Measurements from ENCODE around the gene WASL.

WASL gene

DNA sequence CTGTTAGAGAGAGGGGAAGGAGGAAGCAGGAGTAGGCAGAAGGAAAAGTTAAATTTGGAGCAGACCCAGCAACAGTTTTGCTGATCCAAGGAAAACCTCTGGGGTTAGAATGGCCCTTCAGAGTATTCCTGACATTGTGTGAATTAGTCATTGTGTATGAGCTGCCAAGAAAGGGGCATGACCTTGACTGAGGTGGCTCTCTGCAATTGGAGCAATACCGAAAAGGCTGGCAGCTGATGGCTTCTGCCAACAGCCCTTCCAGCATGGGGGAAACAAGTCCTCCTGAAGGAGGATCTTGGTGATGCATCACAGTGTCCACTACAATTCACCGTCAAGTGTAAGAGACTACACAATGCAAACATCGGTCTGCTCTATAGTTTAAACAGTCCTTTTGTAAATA lies 20.6 kb upstream of the WASL start:
- H3K36me3 ChIP-seq (ENCODE audit: insufficient read depth, low read length): no peaks in the 10 kb centered on the region
- H3K27me3 ChIP-seq (ENCODE audit: insufficient read depth, low read length): no peaks in the 10 kb centered on the region
- peaks cover 28% of the 10 kb centered on the region for H3K4me1 ChIP-seq (ENCODE audit: control insufficient read depth, insufficient read depth, low read length, unreplicated experiment)
- no peak overlapping the region for H2AFZ ChIP-seq (ENCODE audit: low read length, unreplicated experiment)
- peak overlapping the region; percentile 29 for H3K27ac ChIP-seq (ENCODE audit: low read depth, low read length)
- no peak overlapping the region for H3K4me3 ChIP-seq (ENCODE audit: low read depth, low read length)
- H3K79me2 ChIP-seq (ENCODE audit: control insufficient read depth, insufficient read depth, low read length, unreplicated experiment): no peaks in the 10 kb centered on the region

DNA sequence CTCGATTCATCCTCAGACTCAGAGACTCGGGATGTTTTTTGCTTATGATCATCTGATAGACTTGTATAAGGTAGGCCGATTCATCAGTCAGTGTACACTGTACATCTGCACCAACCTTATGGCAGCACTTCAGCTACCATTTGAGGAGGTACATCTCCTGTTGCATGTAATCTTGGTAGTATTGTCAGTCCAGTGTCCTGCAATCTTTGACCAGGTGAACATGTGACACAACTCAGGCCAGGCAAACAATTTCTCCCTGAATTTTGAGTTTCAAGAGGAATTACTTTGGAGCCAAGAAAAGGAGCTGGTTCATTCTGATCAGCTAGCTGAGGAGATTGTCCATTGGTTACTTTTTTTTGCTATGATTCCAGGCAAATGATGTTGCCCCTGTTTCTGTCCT lies 19.7 kb upstream of the WASL start:
- Histone ChIP-seq H3K4me3 (ENCODE audit: low read depth, low read length) (no peak overlapping the region), H2AFZ (ENCODE audit: low read length, unreplicated experiment) (no peak overlapping the region), H3K27me3 (ENCODE audit: insufficient read depth, low read length) (no peaks in the 10 kb centered on the region), H3K36me3 (ENCODE audit: insufficient read depth, low read length) (no peaks in the 10 kb centered on the region), H3K27ac (ENCODE audit: low read depth, low read length) (no peak overlapping the region), H3K4me1 (ENCODE audit: control insufficient read depth, insufficient read depth, low read length, unreplicated experiment) (peaks cover 25% of the 10 kb centered on the region), H3K79me2 (ENCODE audit: control insufficient read depth, insufficient read depth, low read length, unreplicated experiment) (no peaks in the 10 kb centered on the region)

DNA sequence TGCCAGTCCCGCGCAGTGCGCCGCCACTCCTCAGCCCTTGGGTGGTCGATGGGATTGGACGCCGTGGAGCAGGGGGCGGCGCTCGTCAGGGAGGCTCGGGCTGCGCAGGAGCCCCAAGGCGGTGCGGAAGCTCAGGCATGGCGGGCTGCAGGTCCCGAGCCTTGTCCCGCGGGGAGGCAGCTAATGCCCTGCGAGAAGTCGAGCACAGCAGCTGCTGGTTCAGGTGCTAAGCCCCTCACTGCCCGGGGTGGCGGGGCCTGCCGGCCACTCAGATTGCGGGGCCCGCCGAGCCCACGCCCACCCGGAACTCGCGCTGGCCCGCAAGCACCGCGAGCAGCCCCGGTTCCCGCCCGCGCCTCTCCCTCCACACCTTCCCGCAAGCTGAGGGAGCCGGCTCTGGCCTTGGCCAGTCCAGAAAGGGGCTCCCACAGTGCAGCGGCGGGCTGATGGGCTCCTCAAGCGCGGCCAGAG lies 14.4 kb upstream of the WASL start:
- H3K4me1 ChIP-seq (ENCODE audit: control insufficient read depth, insufficient read depth, low read length, unreplicated experiment): peaks cover 7% of the 10 kb centered on the region
- H3K27me3 ChIP-seq (ENCODE audit: insufficient read depth, low read length): no peaks in the 10 kb centered on the region
- no peaks in the 10 kb centered on the region for H3K36me3 ChIP-seq (ENCODE audit: insufficient read depth, low read length)
- H3K4me3 ChIP-seq (ENCODE audit: low read depth, low read length): no peak overlapping the region
- H3K79me2 ChIP-seq (ENCODE audit: control insufficient read depth, insufficient read depth, low read length, unreplicated experiment): no peaks in the 10 kb centered on the region
- H2AFZ ChIP-seq (ENCODE audit: low read length, unreplicated experiment): no peak overlapping the region
- no peak overlapping the region for H3K27ac ChIP-seq (ENCODE audit: low read depth, low read length)

DNA sequence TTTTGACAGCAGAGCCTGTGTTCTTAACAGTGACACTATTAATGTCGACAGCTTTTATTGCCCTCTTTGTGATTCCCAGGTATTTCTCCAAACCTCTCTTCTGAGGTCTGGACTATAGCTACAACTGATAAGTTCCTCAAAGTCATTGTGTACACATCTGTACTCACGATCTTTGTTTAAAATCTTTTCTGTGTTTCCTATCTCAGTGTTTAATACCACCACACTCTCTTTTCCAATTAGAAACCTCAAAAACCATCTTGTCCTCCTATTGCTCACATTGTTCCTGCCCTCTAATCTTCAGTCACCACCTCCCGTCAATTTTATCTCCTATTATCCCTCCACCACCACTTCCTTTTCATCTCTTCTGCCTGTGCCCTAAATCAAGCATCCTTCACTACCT lies 12.9 kb upstream of the WASL start:
- Histone ChIP-seq H3K27ac (ENCODE audit: low read depth, low read length) (no peak overlapping the region), H3K79me2 (ENCODE audit: control insufficient read depth, insufficient read depth, low read length, unreplicated experiment) (no peaks in the 10 kb centered on the region), H3K4me3 (ENCODE audit: low read depth, low read length) (no peak overlapping the region), H3K36me3 (ENCODE audit: insufficient read depth, low read length) (no peaks in the 10 kb centered on the region), H2AFZ (ENCODE audit: low read length, unreplicated experiment) (no peak overlapping the region), H3K27me3 (ENCODE audit: insufficient read depth, low read length) (no peaks in the 10 kb centered on the region), H3K4me1 (ENCODE audit: control insufficient read depth, insufficient read depth, low read length, unreplicated experiment) (peaks cover 19% of the 10 kb centered on the region)

DNA sequence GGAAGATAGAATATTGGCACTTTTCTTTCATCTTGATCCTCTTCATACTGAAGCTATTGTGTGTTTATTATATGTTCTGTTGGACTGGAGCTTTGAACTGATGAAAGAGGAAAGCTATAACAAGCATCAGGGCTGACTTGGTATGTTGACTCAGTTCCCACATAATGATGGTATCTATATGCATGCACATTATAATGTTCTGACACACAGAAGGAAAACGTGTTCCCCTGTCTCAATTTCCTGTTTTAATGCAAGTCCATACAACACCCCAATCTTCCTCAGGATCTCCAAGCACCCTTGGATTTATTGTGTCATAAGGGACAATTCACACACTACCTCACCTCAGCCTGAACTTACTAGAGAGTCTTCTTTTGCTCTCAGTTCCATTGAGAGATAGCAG lies 8.3 kb upstream of the WASL start:
- peaks cover 34% of the 10 kb centered on the region for H3K4me1 ChIP-seq (ENCODE audit: control insufficient read depth, insufficient read depth, low read length, unreplicated experiment)
- H3K4me3 ChIP-seq (ENCODE audit: low read depth, low read length): no peak overlapping the region
- H3K79me2 ChIP-seq (ENCODE audit: control insufficient read depth, insufficient read depth, low read length, unreplicated experiment): no peaks in the 10 kb centered on the region
- H3K36me3 ChIP-seq (ENCODE audit: insufficient read depth, low read length): no peaks in the 10 kb centered on the region
- no peak overlapping the region for H3K27ac ChIP-seq (ENCODE audit: low read depth, low read length)
- H2AFZ ChIP-seq (ENCODE audit: low read length, unreplicated experiment): no peak overlapping the region
- no peaks in the 10 kb centered on the region for H3K27me3 ChIP-seq (ENCODE audit: insufficient read depth, low read length)

DNA sequence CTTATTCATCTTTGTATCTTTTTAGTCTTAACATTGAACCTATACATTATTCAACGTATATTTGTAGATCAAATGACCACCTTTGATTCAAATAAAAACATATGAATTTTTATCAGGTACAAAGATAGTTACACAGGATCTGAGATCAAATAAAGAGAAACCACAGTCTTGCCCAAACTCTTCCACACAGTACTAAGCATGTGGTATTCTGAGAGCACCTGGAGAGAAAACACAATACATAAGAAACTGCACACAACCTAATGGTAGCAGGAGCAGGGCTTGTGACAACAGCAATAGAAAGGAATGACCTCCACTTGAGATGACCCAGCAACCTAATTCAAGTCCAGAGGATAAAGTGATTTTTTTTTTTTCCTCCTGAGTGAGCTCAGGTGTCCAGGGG lies 6.5 kb upstream of the WASL start:
- Histone ChIP-seq H3K27ac (ENCODE audit: low read depth, low read length) (no peak overlapping the region), H3K4me1 (ENCODE audit: control insufficient read depth, insufficient read depth, low read length, unreplicated experiment) (peaks cover 48% of the 10 kb centered on the region), H3K36me3 (ENCODE audit: insufficient read depth, low read length) (no peaks in the 10 kb centered on the region), H3K27me3 (ENCODE audit: insufficient read depth, low read length) (no peaks in the 10 kb centered on the region), H3K79me2 (ENCODE audit: control insufficient read depth, insufficient read depth, low read length, unreplicated experiment) (peaks cover 3% of the 10 kb centered on the region), H3K4me3 (ENCODE audit: low read depth, low read length) (no peak overlapping the region), H2AFZ (ENCODE audit: low read length, unreplicated experiment) (no peak overlapping the region)

DNA sequence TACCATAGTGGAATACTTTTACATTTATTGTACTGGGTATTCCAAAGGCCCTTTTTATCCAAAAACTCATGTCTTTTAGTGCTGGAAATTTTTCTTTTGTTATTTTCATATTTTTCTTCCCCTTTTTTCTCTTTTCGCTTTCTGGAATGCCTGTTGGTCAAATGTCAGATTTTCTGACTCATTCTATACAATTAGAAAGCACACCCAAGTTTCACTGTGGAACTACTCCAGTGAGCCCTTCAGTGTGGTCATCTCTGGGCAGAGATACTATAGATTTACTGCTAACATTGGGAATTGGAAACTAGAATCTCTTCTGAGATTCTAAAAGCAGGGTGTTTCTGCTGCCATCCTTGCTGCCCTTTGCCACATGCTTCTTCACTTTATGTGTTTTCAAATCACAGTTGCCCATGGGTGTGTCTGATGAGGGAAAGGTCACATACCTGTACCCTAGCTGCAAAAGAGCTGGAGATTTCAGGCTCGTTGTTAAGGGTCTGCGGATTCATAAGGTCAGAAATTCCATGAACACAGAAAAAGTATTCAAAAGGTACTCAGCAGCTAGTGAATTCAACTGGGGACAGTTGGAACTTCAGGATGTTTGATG lies 5.6 kb upstream of the WASL start:
- Histone ChIP-seq H3K27ac (ENCODE audit: low read depth, low read length) (no peak overlapping the region), H3K4me1 (ENCODE audit: control insufficient read depth, insufficient read depth, low read length, unreplicated experiment) (peaks cover 48% of the 10 kb centered on the region), H3K79me2 (ENCODE audit: control insufficient read depth, insufficient read depth, low read length, unreplicated experiment) (peaks cover 6% of the 10 kb centered on the region), H2AFZ (ENCODE audit: low read length, unreplicated experiment) (no peak overlapping the region), H3K4me3 (ENCODE audit: low read depth, low read length) (no peak overlapping the region), H3K36me3 (ENCODE audit: insufficient read depth, low read length) (no peaks in the 10 kb centered on the region), H3K27me3 (ENCODE audit: insufficient read depth, low read length) (no peaks in the 10 kb centered on the region)

DNA sequence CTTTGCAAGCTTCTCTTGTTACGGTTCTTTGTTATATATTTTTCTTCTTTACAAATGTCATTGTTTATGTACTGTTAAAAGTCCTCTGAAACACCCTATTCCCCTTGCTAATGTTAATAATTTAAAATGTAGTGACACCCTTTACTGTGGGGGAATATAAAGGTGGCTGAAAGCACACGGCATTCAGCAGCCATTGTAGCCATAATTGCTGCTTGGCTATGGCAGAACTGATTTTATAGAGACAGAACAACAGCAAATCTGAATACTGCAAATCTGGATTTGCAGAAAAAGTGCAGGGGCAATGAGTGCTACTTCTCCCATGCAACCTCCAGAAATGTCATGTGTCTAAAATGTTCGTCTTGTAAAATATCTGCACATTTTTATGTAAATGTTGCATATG lies 3.7 kb upstream of the WASL start:
- no peak overlapping the region for H2AFZ ChIP-seq (ENCODE audit: low read length, unreplicated experiment)
- H3K27me3 ChIP-seq (ENCODE audit: insufficient read depth, low read length): no peaks in the 10 kb centered on the region
- peaks cover 34% of the 10 kb centered on the region for H3K4me1 ChIP-seq (ENCODE audit: control insufficient read depth, insufficient read depth, low read length, unreplicated experiment)
- H3K36me3 ChIP-seq (ENCODE audit: insufficient read depth, low read length): no peaks in the 10 kb centered on the region
- H3K4me3 ChIP-seq (ENCODE audit: low read depth, low read length): no peak overlapping the region
- H3K79me2 ChIP-seq (ENCODE audit: control insufficient read depth, insufficient read depth, low read length, unreplicated experiment): peaks cover 17% of the 10 kb centered on the region
- no peak overlapping the region for H3K27ac ChIP-seq (ENCODE audit: low read depth, low read length)

DNA sequence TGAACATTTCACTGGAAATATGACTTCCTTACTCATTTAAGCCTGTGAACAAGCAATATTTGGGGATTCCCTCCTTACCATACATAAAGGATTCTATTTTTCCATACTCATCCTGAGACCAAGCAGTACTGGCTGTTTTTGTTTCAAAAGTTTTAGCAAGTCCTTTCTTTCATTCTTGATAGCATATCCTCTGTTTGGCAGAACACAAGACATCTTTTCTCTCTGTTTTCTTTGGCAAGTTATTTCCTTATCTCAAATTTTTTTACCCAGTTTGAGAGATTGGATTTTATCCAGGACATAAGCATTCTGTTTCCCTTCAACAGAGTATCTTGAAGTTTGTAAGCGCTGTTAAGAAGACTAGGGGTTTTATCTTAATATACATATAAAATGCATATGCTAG lies 3.0 kb upstream of the WASL start:
- Histone ChIP-seq H3K27ac (ENCODE audit: low read depth, low read length) (peak overlapping the region; percentile 54), H3K36me3 (ENCODE audit: insufficient read depth, low read length) (no peaks in the 10 kb centered on the region), H3K79me2 (ENCODE audit: control insufficient read depth, insufficient read depth, low read length, unreplicated experiment) (peaks cover 24% of the 10 kb centered on the region), H2AFZ (ENCODE audit: low read length, unreplicated experiment) (no peak overlapping the region), H3K4me3 (ENCODE audit: low read depth, low read length) (peak overlapping the region; percentile 96), H3K4me1 (ENCODE audit: control insufficient read depth, insufficient read depth, low read length, unreplicated experiment) (peaks cover 32% of the 10 kb centered on the region), H3K27me3 (ENCODE audit: insufficient read depth, low read length) (no peaks in the 10 kb centered on the region)

DNA sequence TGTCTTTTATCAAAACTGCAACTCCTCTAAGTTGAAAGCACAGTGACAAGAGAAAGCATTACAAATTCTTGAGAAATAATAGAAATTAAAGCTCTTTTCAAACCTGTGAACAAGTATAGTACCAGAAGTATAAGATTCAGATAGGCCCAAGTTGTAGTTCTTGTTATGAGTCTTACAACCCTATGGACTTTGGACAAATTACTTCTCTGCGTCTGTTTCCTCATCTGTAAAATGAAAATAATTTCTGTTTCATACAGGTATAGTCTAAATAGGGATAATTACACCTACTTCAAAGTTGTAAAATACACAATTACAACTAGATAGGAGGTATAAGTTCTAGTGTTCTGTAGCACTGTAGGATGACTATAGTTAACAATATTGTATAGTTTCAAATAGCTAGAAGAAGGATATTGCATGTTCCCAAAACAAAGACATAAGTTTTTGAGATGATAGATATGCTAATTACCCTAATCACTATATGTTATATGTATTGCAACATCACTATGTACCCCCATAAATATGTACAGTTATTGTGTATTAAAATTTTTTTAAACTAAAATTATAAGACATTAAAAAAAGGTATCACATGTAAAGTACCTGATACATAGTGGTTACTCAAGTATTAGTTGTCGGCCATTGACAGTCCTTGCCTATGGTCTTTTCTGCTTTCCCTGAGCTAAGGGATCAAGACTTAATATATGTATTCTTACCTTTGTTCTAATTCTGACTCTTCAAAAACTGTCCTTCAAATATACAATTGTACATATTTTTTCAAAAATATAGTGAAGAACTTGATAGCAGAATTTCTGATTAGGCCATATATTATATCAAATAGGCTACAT lies 1.8 kb upstream of the WASL start:
- no peak overlapping the region for H2AFZ ChIP-seq (ENCODE audit: low read length, unreplicated experiment)
- peak overlapping the region; percentile 96 for H3K4me3 ChIP-seq (ENCODE audit: low read depth, low read length)
- peak overlapping the region; percentile 91 for H3K27ac ChIP-seq (ENCODE audit: low read depth, low read length)
- no peaks in the 10 kb centered on the region for H3K27me3 ChIP-seq (ENCODE audit: insufficient read depth, low read length)
- no peaks in the 10 kb centered on the region for H3K36me3 ChIP-seq (ENCODE audit: insufficient read depth, low read length)
- peaks cover 44% of the 10 kb centered on the region for H3K4me1 ChIP-seq (ENCODE audit: control insufficient read depth, insufficient read depth, low read length, unreplicated experiment)
- peaks cover 36% of the 10 kb centered on the region for H3K79me2 ChIP-seq (ENCODE audit: control insufficient read depth, insufficient read depth, low read length, unreplicated experiment)

DNA sequence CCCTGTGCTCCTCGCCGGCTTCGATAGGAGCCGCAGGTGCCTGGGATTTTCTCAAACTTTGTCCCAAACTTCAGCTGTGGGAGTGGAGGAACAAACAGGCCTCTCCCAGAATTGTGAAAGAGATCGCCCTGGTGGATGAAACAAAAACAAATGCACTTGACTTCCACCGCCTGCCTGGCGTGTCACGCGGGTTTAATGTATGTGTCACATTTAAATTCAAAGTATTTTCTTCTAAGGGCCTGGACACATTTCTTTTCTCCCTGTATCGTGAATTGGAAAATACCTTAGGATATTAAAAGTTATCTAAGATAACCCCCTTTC lies 694 bp upstream of the WASL start:
- peaks cover 49% of the 10 kb centered on the region for H3K4me1 ChIP-seq (ENCODE audit: control insufficient read depth, insufficient read depth, low read length, unreplicated experiment)
- peak overlapping the region; percentile 96 for H3K4me3 ChIP-seq (ENCODE audit: low read depth, low read length)
- H3K79me2 ChIP-seq (ENCODE audit: control insufficient read depth, insufficient read depth, low read length, unreplicated experiment): peaks cover 47% of the 10 kb centered on the region
- peak overlapping the region; percentile 73 for H2AFZ ChIP-seq (ENCODE audit: low read length, unreplicated experiment)
- H3K36me3 ChIP-seq (ENCODE audit: insufficient read depth, low read length): no peaks in the 10 kb centered on the region
- no peaks in the 10 kb centered on the region for H3K27me3 ChIP-seq (ENCODE audit: insufficient read depth, low read length)
- peak overlapping the region; percentile 91 for H3K27ac ChIP-seq (ENCODE audit: low read depth, low read length)
